Measurements from ENCODE around the gene POLN. TPM values are rescaled to one million over a fixed set of nuclear protein-coding genes. Genes with fewer than 3 reads are reported as not detected.

POLN gene
- total RNA-seq, 1 experiment from 2014 or later = not detected

DNA sequence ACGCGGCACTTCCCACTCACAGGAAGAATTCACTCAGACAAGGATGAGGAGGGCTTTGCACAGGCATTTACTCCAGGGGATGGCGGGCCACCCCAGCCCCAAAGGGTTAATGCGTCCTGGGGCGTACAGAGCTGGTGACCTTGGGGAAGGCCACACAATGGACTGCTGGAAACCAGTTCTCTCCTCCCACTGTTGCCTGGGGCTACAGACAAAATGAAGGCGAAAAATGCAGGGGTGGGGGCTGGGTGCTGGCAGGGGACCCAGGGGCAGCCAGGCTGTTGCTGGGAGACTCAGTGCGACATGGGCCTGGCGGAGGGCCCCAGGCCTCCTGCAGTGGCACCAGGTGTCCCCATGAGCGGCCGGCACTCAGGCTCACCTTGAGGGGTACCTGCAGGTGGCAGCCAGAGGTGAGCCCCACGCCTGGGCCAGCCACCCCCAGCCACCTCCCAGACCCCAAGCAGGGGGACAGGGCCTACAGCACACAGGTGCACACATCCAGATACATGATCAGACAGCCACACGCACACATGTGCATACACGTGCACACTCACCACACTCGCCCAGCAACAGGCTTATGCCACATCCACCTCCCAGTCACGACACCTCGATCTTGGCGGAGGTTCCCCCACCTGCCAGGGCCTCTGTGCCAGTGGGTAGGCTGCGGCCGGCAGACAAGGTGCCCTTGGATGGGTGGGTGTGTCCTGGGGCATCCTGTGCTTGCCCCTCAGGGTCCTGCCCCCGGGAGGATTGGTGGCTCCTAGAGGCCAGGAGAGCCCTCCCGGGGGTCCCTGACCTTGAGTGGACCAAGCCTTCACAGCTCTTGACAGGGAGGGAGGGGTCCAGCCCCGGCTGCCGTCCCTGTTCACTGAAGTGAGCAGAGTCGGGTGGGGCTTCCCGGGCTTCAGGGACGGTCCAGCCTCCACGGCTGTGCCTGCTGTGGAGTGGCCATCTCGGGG lies 169.7 kb downstream of the POLN start:
- Histone ChIP-seq H3K4me3 (no peak overlapping the region), H3K27me3 (no peaks in the 10 kb centered on the region), H3K9me3 (no peaks in the 10 kb centered on the region), H3K36me3 (no peaks in the 10 kb centered on the region)
- DNase-seq = no peak

- no peak for DNase-seq
- H3K36me3 ChIP-seq = no peaks in the 10 kb centered on the region
- H3K27me3 ChIP-seq = no peaks in the 10 kb centered on the region
- H3K4me3 ChIP-seq = no peak overlapping the region
- no peaks in the 10 kb centered on the region for H3K9me3 ChIP-seq
These were observed 170.5 kb downstream of the POLN start for GRCh38 chr4:2071252-2071911.

GRCh38 chr4:2070421-2071251 lies 171.3 kb downstream of the POLN start:
- DNase-seq = no peak
- Histone ChIP-seq H3K4me3 (no peak overlapping the region), H3K36me3 (no peaks in the 10 kb centered on the region), H3K27me3 (no peaks in the 10 kb centered on the region), H3K9me3 (no peaks in the 10 kb centered on the region)

GRCh38 chr4:2069986-2070385 lies 171.9 kb downstream of the POLN start:
- DNase-seq = no peak
- no peaks in the 10 kb centered on the region for H3K36me3 ChIP-seq
- H3K27me3 ChIP-seq = no peaks in the 10 kb centered on the region
- no peak overlapping the region for H3K4me3 ChIP-seq
- H3K9me3 ChIP-seq = no peaks in the 10 kb centered on the region

GRCh38 chr4:2069161-2069971 lies 172.6 kb downstream of the POLN start:
- no peak for DNase-seq

DNA sequence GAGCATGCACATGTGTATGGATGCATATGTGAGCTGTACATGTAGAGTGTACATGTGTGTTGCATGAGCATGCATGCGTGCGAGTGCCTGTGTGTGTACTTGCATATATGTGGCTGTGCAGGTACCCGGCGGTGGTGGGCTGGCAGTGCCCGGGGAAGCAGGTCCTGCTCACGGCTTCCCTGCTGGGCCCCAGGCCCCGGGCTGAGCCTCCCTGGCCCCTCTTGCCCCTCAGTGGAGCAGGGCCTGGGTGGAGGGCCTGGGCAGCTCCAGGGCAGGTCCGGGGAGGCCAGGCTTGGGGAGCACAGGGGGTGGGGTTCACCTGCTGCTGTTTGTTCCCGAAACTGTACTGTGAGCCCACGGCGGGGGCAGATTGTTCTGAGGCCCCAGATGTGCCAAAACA lies 173.4 kb downstream of the POLN start:
- DNase-seq = no peak
- no peaks in the 10 kb centered on the region for H3K27me3 ChIP-seq
- no peaks in the 10 kb centered on the region for H3K36me3 ChIP-seq
- no peaks in the 10 kb centered on the region for H3K9me3 ChIP-seq
- H3K4me3 ChIP-seq = no peak overlapping the region

More at GRCh38 chr4:2069161-2069971, 172.6 kb downstream of the POLN start:
- Histone ChIP-seq H3K27me3 (no peaks in the 10 kb centered on the region), H3K9me3 (no peaks in the 10 kb centered on the region), H3K4me3 (no peak overlapping the region), H3K36me3 (no peaks in the 10 kb centered on the region)

- H3K27me3 ChIP-seq = no peaks in the 10 kb centered on the region
- H3K36me3 ChIP-seq = no peaks in the 10 kb centered on the region
- H3K4me3 ChIP-seq = no peak overlapping the region
- H3K9me3 ChIP-seq = no peaks in the 10 kb centered on the region
- DNase-seq = no peak
These were observed 173.8 kb downstream of the POLN start for GRCh38 chr4:2068198-2068470.

GRCh38 chr4:2067446-2068197 lies 174.3 kb downstream of the POLN start:
- no peaks in the 10 kb centered on the region for H3K27me3 ChIP-seq
- H3K36me3 ChIP-seq = no peaks in the 10 kb centered on the region
- H3K4me3 ChIP-seq = no peak overlapping the region
- no peaks in the 10 kb centered on the region for H3K9me3 ChIP-seq
- DNase-seq = no peak

GRCh38 chr4:2066571-2067445 lies 175.1 kb downstream of the POLN start:
- Histone ChIP-seq H3K4me3 (no peak overlapping the region), H3K27me3 (no peaks in the 10 kb centered on the region), H3K9me3 (no peaks in the 10 kb centered on the region), H3K36me3 (no peaks in the 10 kb centered on the region)
- no peak for DNase-seq

DNA sequence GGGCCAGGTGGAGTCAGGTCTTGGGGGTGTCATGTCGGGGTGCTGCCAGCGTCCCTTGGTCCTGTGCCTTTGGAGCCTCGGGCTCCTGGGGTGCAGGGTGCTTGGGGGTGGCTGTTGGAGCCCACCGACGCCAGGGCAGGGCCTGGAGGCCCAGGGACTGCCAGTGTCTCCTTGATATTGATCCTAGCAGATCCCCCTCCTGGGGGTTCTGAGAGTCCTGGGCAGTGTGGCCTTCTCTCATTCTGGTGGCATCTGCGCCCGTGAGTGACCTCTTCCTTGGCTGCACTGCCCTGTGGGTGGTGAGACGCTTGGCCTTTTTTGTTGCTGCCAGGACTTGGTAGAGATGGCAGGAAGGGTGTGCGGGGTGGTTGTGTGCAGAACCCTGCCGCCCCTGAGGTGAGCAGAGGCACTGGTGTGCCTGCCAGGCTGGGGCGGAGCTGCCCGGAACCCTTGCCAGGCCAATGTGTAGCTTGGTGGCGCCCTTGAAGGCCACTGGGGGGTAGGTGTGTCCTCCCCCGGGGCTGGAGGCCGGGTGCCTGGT lies 175.8 kb downstream of the POLN start:
- no peaks in the 10 kb centered on the region for H3K36me3 ChIP-seq
- no peaks in the 10 kb centered on the region for H3K9me3 ChIP-seq
- H3K27me3 ChIP-seq = no peaks in the 10 kb centered on the region
- no peak for DNase-seq
- H3K4me3 ChIP-seq = no peak overlapping the region

GRCh38 chr4:2065106-2065930 lies 176.6 kb downstream of the POLN start:
- no peak overlapping the region for H3K4me3 ChIP-seq
- DNase-seq = no peak
- H3K9me3 ChIP-seq = no peaks in the 10 kb centered on the region

DNA sequence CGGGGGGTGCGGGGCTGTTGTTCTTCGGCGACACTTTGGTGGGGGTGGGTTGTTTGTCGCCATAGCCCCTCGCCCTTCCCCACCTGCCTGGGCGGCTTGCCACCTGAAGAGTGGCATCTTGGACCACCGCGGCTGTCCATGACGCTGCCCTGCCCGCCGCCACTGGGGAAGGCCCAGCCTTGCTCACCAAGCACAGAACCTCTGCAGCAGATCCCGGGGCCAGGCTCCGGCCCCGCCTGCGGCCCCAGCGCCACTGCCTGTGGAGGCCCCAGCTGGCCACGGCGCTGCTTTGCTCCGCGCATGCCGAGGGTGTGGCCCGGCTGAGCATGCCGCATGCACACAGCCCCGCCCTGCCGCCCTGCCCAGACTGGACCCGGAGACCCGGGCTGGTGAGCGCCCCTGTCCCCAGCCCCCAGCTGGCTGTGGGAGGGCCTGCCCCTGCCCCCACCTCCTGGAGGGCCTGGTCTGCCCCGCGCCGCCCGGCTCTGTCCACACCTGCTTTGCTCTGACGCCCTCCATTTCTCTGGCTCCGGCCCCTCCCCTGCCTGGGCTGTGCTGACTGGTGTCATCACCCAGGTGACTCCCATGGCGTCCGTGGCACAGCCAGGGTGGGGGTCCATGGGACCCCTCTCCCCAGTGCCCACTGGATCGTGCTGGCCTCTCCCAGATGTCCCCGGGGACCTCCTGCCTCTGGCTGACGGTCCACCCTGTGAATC lies 177.5 kb downstream of the POLN start:
- DNase-seq = no peak
- H3K9me3 ChIP-seq = no peaks in the 10 kb centered on the region

More at GRCh38 chr4:2065106-2065930, 176.6 kb downstream of the POLN start:
- H3K27me3 ChIP-seq = no peaks in the 10 kb centered on the region
- no peaks in the 10 kb centered on the region for H3K36me3 ChIP-seq

GRCh38 chr4:2063557-2064275 lies 178.2 kb downstream of the POLN start:
- H3K36me3 ChIP-seq = no peaks in the 10 kb centered on the region
- no peak overlapping the region for H3K4me3 ChIP-seq
- no peak for DNase-seq
- H3K9me3 ChIP-seq = no peaks in the 10 kb centered on the region
- H3K27me3 ChIP-seq = no peaks in the 10 kb centered on the region

More for the DNA sequence above, 177.5 kb downstream of the POLN start:
- no peak overlapping the region for H3K4me3 ChIP-seq
- H3K27me3 ChIP-seq = no peaks in the 10 kb centered on the region
- H3K36me3 ChIP-seq = no peaks in the 10 kb centered on the region
